H1 (cell line): Measurements from ENCODE around the gene PCDH7. TPM values are rescaled to one million over a fixed set of nuclear protein-coding genes. Genes with fewer than 3 reads are reported as not detected.

ENCODE experiments used
- ASH2L ChIP-seq: fragments of 200-600, 300-600 bp; sonication (generic); IDR thresholded peaks from one replicate; pipeline ENCODE4 v1.7.1; 2017; ENCODE audit warnings: low read length
- SIN3A ChIP-seq, 2 experiments: IDR thresholded peaks in 1 of 2; conservative IDR thresholded peaks in 1 of 2; 2 replicates each; pipeline ENCODE4 v1.6.1; 2011 to 2012; ENCODE audit warnings: low read length in 2 of 2, improper control_type of control experiment in 1 of 2, low read depth in 1 of 2, mild to moderate bottlenecking in 1 of 2
- polyA plus RNA-seq, 7 experiments: library from polyadenylated mRNA; depleted of rRNA in 3 of 7; stranded (reverse) in 5 of 7; unstranded in 2 of 7; fragments of >200 nt in 5 of 7; fragments of 200-250 nt in 2 of 7; gene quantifications; 1 replicate in 5 of 7; 2 replicates in 1 of 7; 4 replicates in 1 of 7; pipeline versions ENCODE4 v1.2.1 to v1.2.3, GENCODE V29; 2011 to 2013; ENCODE audit warnings: missing spikeins in 2 of 7, mixed read lengths in 2 of 7
- total RNA-seq: library from RNA; stranded (reverse); fragmentation: NEBNext Ultra II Directional; extraction: Animal tissue kit (Norgen Biotek cat#: 25700); gene quantifications from 2 replicates; pipeline ENCODE4 v1.2.1, GENCODE V29; 2021
- TF ChIP-seq, protein P1 (sequence below): IDR thresholded peaks from 2 replicates; pipeline ENCODE4 v1.6.1; 2012; ENCODE audit warnings: inconsistent platforms

The PCDH7 gene
- total and polyA plus RNA-seq, 2 of the 8 experiments (the other 6 are each of a cell fraction or from before 2014, with no cell fraction given): 3.1 to 6.1 TPM

DNA sequence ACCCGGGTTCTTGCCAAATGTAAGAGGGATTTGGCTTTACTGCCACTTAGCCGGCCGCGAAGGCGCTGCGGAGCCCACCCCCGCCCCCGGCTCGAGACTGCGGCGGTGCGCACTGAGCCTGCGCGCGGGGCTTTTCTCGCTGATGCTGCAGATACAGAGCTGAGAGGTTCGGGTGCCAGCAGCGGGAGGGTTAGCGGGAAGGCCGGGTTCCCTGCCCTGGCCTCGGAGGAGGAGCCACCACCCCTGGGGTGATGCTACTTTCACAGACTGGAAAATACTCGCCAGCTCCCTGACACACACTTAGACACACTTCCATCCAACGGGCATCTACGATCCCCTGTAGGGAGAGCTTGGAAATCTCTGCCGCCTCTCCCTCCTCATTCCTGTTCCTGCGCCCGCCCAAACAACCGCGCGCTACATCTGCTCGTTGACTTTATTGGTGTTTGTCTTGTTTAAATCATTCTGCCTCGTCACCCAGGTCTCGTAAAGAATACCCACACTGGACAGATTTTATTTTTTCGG lies 2.1 kb upstream of the PCDH7 start (continued):
- TF ChIP-seq, protein P1, sequence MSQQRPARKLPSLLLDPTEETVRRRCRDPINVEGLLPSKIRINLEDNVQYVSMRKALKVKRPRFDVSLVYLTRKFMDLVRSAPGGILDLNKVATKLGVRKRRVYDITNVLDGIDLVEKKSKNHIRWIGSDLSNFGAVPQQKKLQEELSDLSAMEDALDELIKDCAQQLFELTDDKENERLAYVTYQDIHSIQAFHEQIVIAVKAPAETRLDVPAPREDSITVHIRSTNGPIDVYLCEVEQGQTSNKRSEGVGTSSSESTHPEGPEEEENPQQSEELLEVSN: no peak
- peak; percentile 53 for TF ChIP-seq ASH2L
- TF ChIP-seq SIN3A (conservative IDR thresholded peaks at IDR 0.05 in 1 of 2, IDR thresholded peaks at IDR 0.05 in 1 of 2; ENCODE audit: low read depth in 1 of 2, low read length in 2 of 2): peak in 1 of 2 experiments; percentile 8; a peak in 1 of 4 replicates
